GM12878 (cell line): Measurements from ENCODE around the gene SPTBN1. TPM values are rescaled to one million over a fixed set of nuclear protein-coding genes. Genes with fewer than 3 reads are reported as not detected.

Experiments used
- ATAC-seq: fragments of 200-7000 bp; cut with Tn5 transposase; 3 replicates; pipeline ENCODE4 v1.9.1; 2020; ENCODE audit warnings: mild to moderate bottlenecking, moderate library complexity
- BruUV-seq: library from RNA; stranded (reverse); fragments of 400-500 nt; replicated peaks from 2 replicates; lab custom pipeline; 2021; lab: Mats Ljungman, UMichigan
- CTCF ChIA-PET: fragments of 300-600 bp; sonication (Branson Sonifier 250); formaldehyde crosslinking; extraction: SDS; loops from one replicate; lab custom pipeline; 2021; ENCODE audit warnings: inconsistent platforms; lab: Yijun Ruan, JAX
- POLR2A ChIA-PET: fragments of 350-600 bp; formaldehyde crosslinking; extraction: SDS; loops from one replicate; lab custom pipeline; 2021; ENCODE audit warnings: inconsistent platforms; lab: Charles Lee
- RAD21 ChIA-PET: fragments of 300-600 bp; sonication (Branson Sonifier 250); formaldehyde crosslinking; loops from one replicate; lab custom pipeline; 2023; ENCODE audit warnings: antibody characterized with exemption; ENCODE audit not compliant: unreplicated experiment; lab: Charles Lee
- SMC1A ChIA-PET: fragments of 300-600 bp; sonication (Branson Sonifier 250); formaldehyde crosslinking; loops from one replicate; lab custom pipeline; 2023; ENCODE audit not compliant: unreplicated experiment, uncharacterized antibody; lab: Charles Lee
- DNase-seq: peaks from one replicate; pipeline ENCODE4 v3.0.0-alpha.2; 2011; ENCODE audit warnings: low read depth, low spot score
- FAIRE-seq: peaks from 3 replicates; lab custom pipeline; 2011; peaks lifted over from hg19 to GRCh38; lab: Jason Lieb, UNC
- H2AFZ ChIP-seq: 2 replicates; pipeline ENCODE4 v1.6.0; 2011; ENCODE audit warnings: low read depth, low read length, control low read depth; ENCODE audit not compliant: control insufficient read depth
- H3K27ac ChIP-seq: 2 replicates; pipeline ENCODE4 v1.5.1; 2011; ENCODE audit warnings: control low read depth; ENCODE audit not compliant: control insufficient read depth, insufficient read depth
- H3K27me3 ChIP-seq, 2 experiments: replicated peaks in 1 of 2; 2 replicates each; pipeline versions ENCODE4 v1.6.0 to v1.6.1; 2011; ENCODE audit warnings: low read length in 1 of 2; ENCODE audit not compliant: control insufficient read depth in 2 of 2, insufficient read depth in 2 of 2
- H3K36me3 ChIP-seq, 2 experiments: 2 replicates each; pipeline ENCODE4 v1.5.1; 2011; ENCODE audit warnings: low read length in 1 of 2; ENCODE audit not compliant: control insufficient read depth in 2 of 2, insufficient read depth in 2 of 2
- H3K4me1 ChIP-seq: 2 replicates; pipeline ENCODE4 v1.6.1; 2011; ENCODE audit warnings: mild to moderate bottlenecking, low read length, moderate library complexity, mixed read lengths; ENCODE audit not compliant: control insufficient read depth, insufficient read depth
- H3K4me2 ChIP-seq: 2 replicates; pipeline ENCODE4 v1.6.0; 2011; ENCODE audit warnings: control low read depth; ENCODE audit not compliant: control insufficient read depth, insufficient read depth
- H3K4me3 ChIP-seq: fragments of 200-600 bp; sonication (generic); 2 replicates; pipeline ENCODE4 v1.5.1; 2016
- H3K79me2 ChIP-seq: 2 replicates; pipeline ENCODE4 v1.6.0; 2011; ENCODE audit warnings: low read length; ENCODE audit not compliant: control insufficient read depth, insufficient read depth
- H3K9ac ChIP-seq: 2 replicates; pipeline ENCODE4 v1.8.0; 2011; ENCODE audit warnings: low read length, control low read depth, mixed read lengths; ENCODE audit not compliant: control insufficient read depth, insufficient read depth
- H3K9me3 ChIP-seq: replicated peaks from 3 replicates; pipeline ENCODE4 v1.5.1; 2011; ENCODE audit warnings: mild to moderate bottlenecking, low read length; ENCODE audit not compliant: control insufficient read depth, insufficient read depth
- H4K20me1 ChIP-seq: 2 replicates; pipeline ENCODE4 v1.6.0; 2011; ENCODE audit not compliant: control insufficient read depth, insufficient read depth
- CBX3 ChIP-seq: fragments of 200-600 bp; sonication (generic); IDR thresholded peaks from 2 replicates; pipeline ENCODE4 v1.6.1; 2016; ENCODE audit warnings: low read depth, borderline replicate concordance
- CREB1 ChIP-seq: IDR thresholded peaks from 2 replicates; pipeline ENCODE4 v1.6.1; 2012; ENCODE audit warnings: low read depth, mild to moderate bottlenecking, inconsistent platforms
- EED ChIP-seq: sonication (generic); IDR thresholded peaks from 2 replicates; pipeline ENCODE4 v1.6.1; 2016; ENCODE audit warnings: antibody characterized with exemption, low read depth
- ETV6 ChIP-seq, 2 experiments: fragments of 450-650 bp in 1 of 2; IDR thresholded peaks in 1 of 2; conservative IDR thresholded peaks in 1 of 2; 2 replicates each; pipeline ENCODE4 v1.6.1; 2014; ENCODE audit warnings: antibody characterized with exemption in 1 of 2, borderline replicate concordance in 1 of 2, low read depth in 1 of 2, mild to moderate bottlenecking in 1 of 2, moderate library complexity in 1 of 2
- FOS ChIP-seq: IDR thresholded peaks from 3 replicates; pipeline ENCODE4 v1.6.1; 2011; ENCODE audit warnings: borderline replicate concordance; ENCODE audit not compliant: insufficient read length; ENCODE audit errors: extremely low read depth
- IKZF1 ChIP-seq: fragments of 450-650 bp; conservative IDR thresholded peaks from 2 replicates; pipeline ENCODE4 v1.6.1; 2017; ENCODE audit warnings: antibody characterized with exemption, mild to moderate bottlenecking
- IKZF2 ChIP-seq, 2 experiments: fragments of 450-650 bp; IDR thresholded peaks; 2 replicates each; pipeline ENCODE4 v1.6.1; 2017; ENCODE audit warnings: mild to moderate bottlenecking in 2 of 2, moderate library complexity in 2 of 2
- NR2F1 ChIP-seq: fragments of 450-650 bp; conservative IDR thresholded peaks from 2 replicates; pipeline ENCODE4 v1.6.1; 2017; ENCODE audit warnings: mild to moderate bottlenecking
- PKNOX1 ChIP-seq: fragments of 450-650 bp; IDR thresholded peaks from 2 replicates; pipeline ENCODE4 v1.6.1; 2016; ENCODE audit warnings: mild to moderate bottlenecking
- POLR2AphosphoS5 ChIP-seq: IDR thresholded peaks from 2 replicates; pipeline ENCODE4 v1.6.1; 2011; ENCODE audit warnings: mild to moderate bottlenecking, low read length, inconsistent platforms
- RFX5 ChIP-seq: IDR thresholded peaks from 2 replicates; pipeline ENCODE4 v1.6.1; 2011; ENCODE audit warnings: low read depth, low read length, improper control_type of control experiment
- SMC3 ChIP-seq: IDR thresholded peaks from 2 replicates; pipeline ENCODE4 v1.6.1; 2011; ENCODE audit warnings: low read length, improper control_type of control experiment, borderline replicate concordance
- ZNF207 ChIP-seq: fragments of 450-650 bp; IDR thresholded peaks from 2 replicates; pipeline ENCODE4 v1.6.1; 2014; ENCODE audit warnings: antibody characterized with exemption, mild to moderate bottlenecking, borderline replicate concordance
- ZNF687 ChIP-seq: fragments of 450-650 bp; IDR thresholded peaks from 2 replicates; pipeline ENCODE4 v1.6.1; 2017; ENCODE audit warnings: mild to moderate bottlenecking, moderate library complexity
- WGBS: methylation state at CpG from one replicate; pipeline ENCODE4 v1.1.6; 2016; ENCODE audit warnings: low lambda C conversion rate; ENCODE audit not compliant: insufficient replicate concordance, insufficient coverage; ENCODE audit errors: missing lambda C conversion rate; 5-methylcytosine and 5-hydroxymethylcytosine counted together
- in situ Hi-C: fragments of 300-500 bp; cut with MboI; formaldehyde crosslinking; loops from 9 replicates; pipeline ENCODE4 v1.14.3; 2018; ENCODE audit warnings: mixed read lengths
- intact Hi-C: fragments of 100-400 bp; cut with micrococcal nuclease; formaldehyde crosslinking; loops from one replicate; pipeline ENCODE4 v1.14.2; 2022; ENCODE audit not compliant: unreplicated experiment
- polyA plus RNA-seq, 11 experiments: library from polyadenylated mRNA; depleted of rRNA in 4 of 11; unstranded in 6 of 11; stranded (reverse) in 5 of 11; fragments of >200 nt; fragmentation: Nextera tagmentation in 4 of 11; fragmentation: Illumina TruSeq in 1 of 11; extraction: Ambion mirVana in 4 of 11; extraction: Trizol in 1 of 11; gene quantifications; 1 replicate in 1 of 11; 2 replicates in 10 of 11; pipeline versions ENCODE4 v1.2.1 to v1.2.3, GENCODE V29; 2011 to 2016; ENCODE audit warnings: inconsistent platforms in 2 of 11, missing spikeins in 2 of 11, low read depth in 1 of 11
- total RNA-seq, 4 experiments: library from RNA; depleted of rRNA in 3 of 4; stranded (reverse); fragments of >200 nt in 3 of 4; fragmentation: Illumina TruSeq in 1 of 4; extraction: Trizol in 1 of 4; gene quantifications; 2 replicates each; pipeline versions ENCODE4 v1.2.1 to v1.2.3, GENCODE V29; 2013 to 2021

SPTBN1 gene
- total and polyA plus RNA-seq, 10 of the 15 experiments (the other 5 are each of a cell fraction or from before 2014, with no cell fraction given), result 20.6 to 154 (median 76.7) TPM

- in situ Hi-C loops (no loop called here), intact Hi-C loops (no loop called here)
- FAIRE-seq, result no peak
- Histone ChIP-seq H3K36me3 (no peaks in the 10 kb centered on the region), H4K20me1 (no peaks in the 10 kb centered on the region), H3K9me3 (no peaks in the 10 kb centered on the region), H3K4me1 (0 out of 2 replicates have a peak, but pooled peaks cover 4% of the 10 kb centered on the region), H3K79me2 (no peaks in the 10 kb centered on the region), H3K27me3 (no peaks in the 10 kb centered on the region), H3K4me3 (no peak overlapping the region), H3K9ac (no peak overlapping the region), H3K27ac (no peak overlapping the region), H2AFZ (no peak overlapping the region)
- ATAC-seq, result no peak
- ChIA-PET CTCF (interaction anchor here (2.0 kb wide), 1 partner anchor 15 kb away, joined by 7 read pairs; no protein-coding TSS in a partner anchor), RAD21 (interaction anchor here (1.3 kb wide), 1 partner anchor 13 kb away, joined by 3 read pairs; no protein-coding TSS in a partner anchor)
- DNase-seq, result no peak
- 43% methylated on average over 6 of the region's 6 CpGs for WGBS
- no peak for TF ChIP-seq IKZF1
- TF ChIP-seq CBX3, result no peak
- no peak for TF ChIP-seq IKZF2 (IDR thresholded peaks at IDR 0.05)
- TF ChIP-seq PKNOX1, result no peak
- TF ChIP-seq NR2F1, result no peak
- TF ChIP-seq EED, result no peak
- no peak for TF ChIP-seq CREB1
- TF ChIP-seq RFX5, result no peak
- no peak for TF ChIP-seq ETV6 (conservative IDR thresholded peaks at IDR 0.05 in 1 of 2, IDR thresholded peaks at IDR 0.05 in 1 of 2; ENCODE audit: borderline replicate concordance in 1 of 2, low read depth in 1 of 2)
- no peak for TF ChIP-seq FOS
- no peak for TF ChIP-seq ZNF207
- no peak for TF ChIP-seq SMC3
- TF ChIP-seq ZNF687, result no peak
- no peak for TF ChIP-seq POLR2AphosphoS5
- TF ChIP-seq, all 136 proteins: peak for 0
- ChIA-PET POLR2A (interaction anchor here (1.3 to 1.8 kb wide), 3 partner anchors 10 to 20 kb away, joined by 3 to 6 read pairs (median 5); no protein-coding TSS in a partner anchor), SMC1A (interaction anchor here (1.4 to 4.9 kb wide), 3 partner anchors 9 to 15 kb away, joined by 3 to 19 read pairs (median 6); no protein-coding TSS in a partner anchor)
- BruUV-seq, result no TSS peak
- H3K4me2 ChIP-seq, result no peak overlapping the region
Measured at GRCh38 chr2:54539683-54540082, 83.6 kb downstream of the SPTBN1 start.
